PC-9 (cell line): ENCODE measurements around the gene PDIA5. TPM values are rescaled to one million over a fixed set of nuclear protein-coding genes. Genes with fewer than 3 reads are reported as not detected.

ENCODE experiments used
- BruUV-seq: library from RNA; stranded (reverse); fragments of 400-500 nt; replicated peaks from 2 replicates; lab custom pipeline; 2021; lab: Mats Ljungman, UMichigan
- CTCF ChIA-PET: fragments of 300-600 bp; sonication (Branson Sonifier 250); formaldehyde crosslinking; loops from one replicate; lab custom pipeline; 2022; ENCODE audit warnings: antibody characterized with exemption; lab: Charles Lee
- POLR2A ChIA-PET: fragments of 300-600 bp; sonication (Branson Sonifier 250); formaldehyde crosslinking; loops from one replicate; lab custom pipeline; 2022; ENCODE audit warnings: antibody characterized with exemption; ENCODE audit not compliant: unreplicated experiment; lab: Charles Lee
- DNase-seq, 2 experiments: peaks; one replicate each; pipeline versions ENCODE4 v3.0.0 to v3.0.0-alpha.2; 2015 to 2022; ENCODE audit warnings: mixed read lengths in 1 of 2
- H2AFZ ChIP-seq: fragments of 200-600 bp; sonication (generic); 2 replicates; pipeline ENCODE4 v1.8.1; 2017; ENCODE audit warnings: antibody characterized with exemption
- H3F3A ChIP-seq: fragments of 200-600 bp; sonication (generic); 2 replicates; pipeline ENCODE4 v1.8.1; 2017; ENCODE audit warnings: antibody characterized with exemption, mild to moderate bottlenecking, low read depth; ENCODE audit not compliant: insufficient read depth
- H3K27ac ChIP-seq: fragments of 200-600 bp; sonication (generic); 2 replicates; pipeline ENCODE4 v1.6.1; 2016; ENCODE audit warnings: mixed run types
- H3K27me3 ChIP-seq: fragments of 200-600 bp; sonication (generic); 2 replicates; pipeline ENCODE4 v1.6.1; 2016; ENCODE audit warnings: low read depth, mixed run types; ENCODE audit not compliant: insufficient read depth
- H3K36me3 ChIP-seq: fragments of 200-600 bp; sonication (generic); 2 replicates; pipeline ENCODE4 v1.6.1; 2016; ENCODE audit warnings: low read depth, mixed run types
- H3K4me1 ChIP-seq: fragments of 200-600 bp; sonication (generic); replicated peaks from 2 replicates; pipeline ENCODE4 v1.6.1; 2016; ENCODE audit warnings: mixed run types; ENCODE audit not compliant: insufficient read depth
- H3K4me2 ChIP-seq: fragments of 200-600 bp; sonication (generic); 2 replicates; pipeline ENCODE4 v1.6.1; 2017; ENCODE audit warnings: mixed run types
- H3K4me3 ChIP-seq: fragments of 200-600 bp; sonication (generic); 2 replicates; pipeline ENCODE4 v1.6.1; 2016; ENCODE audit warnings: mixed run types
- H3K79me2 ChIP-seq: fragments of 200-600 bp; sonication (generic); 2 replicates; pipeline ENCODE4 v1.6.1; 2017; ENCODE audit warnings: low read depth, mixed run types
- H3K9me2 ChIP-seq: fragments of 200-600 bp; sonication (generic); 2 replicates; pipeline ENCODE4 v1.8.1; 2017; ENCODE audit warnings: mild to moderate bottlenecking; ENCODE audit not compliant: insufficient read depth
- H3K9me3 ChIP-seq: fragments of 200-600 bp; sonication (generic); 2 replicates; pipeline ENCODE4 v1.8.1; 2016; ENCODE audit warnings: low read depth; ENCODE audit not compliant: insufficient read depth
- H4K20me1 ChIP-seq: fragments of 200-600 bp; sonication (generic); 2 replicates; pipeline ENCODE4 v1.8.1; 2017; ENCODE audit not compliant: insufficient read depth
- CTCF ChIP-seq: fragments of 200-600 bp; sonication (generic); conservative IDR thresholded peaks from 2 replicates; pipeline ENCODE4 v1.6.1; 2017; ENCODE audit warnings: mixed run types, antibody characterized with exemption, mild to moderate bottlenecking, moderate library complexity
- EZH2 ChIP-seq: fragments of 200-600 bp; sonication (generic); IDR thresholded peaks from 2 replicates; pipeline ENCODE4 v1.8.0; 2017; ENCODE audit warnings: antibody characterized with exemption, low read depth
- intact Hi-C: fragments of 100-400 bp; cut with micrococcal nuclease; formaldehyde crosslinking; loops from one replicate; pipeline ENCODE4 v1.10.0; 2022; ENCODE audit not compliant: unreplicated experiment
- total RNA-seq: library from RNA; stranded (reverse); gene quantifications from 2 replicates; pipeline ENCODE4 v1.2.3, GENCODE V29; 2021

The PDIA5 gene
- total RNA-seq, 1 experiment from 2014 or later = 31.7 TPM

- ChIA-PET CTCF (no interaction called here), POLR2A (no interaction called here)
- no peak overlapping the region for H2AFZ ChIP-seq
Observed at GRCh38 chr3:123055352-123055751, 11.5 kb upstream of the PDIA5 start.

GRCh38 chr3:123058505-123058904 is 8.3 kb upstream of the PDIA5 start:
- H3K9me2 ChIP-seq = no peaks in the 10 kb centered on the region; the same call in 1 of the 2 replicates
- H3F3A ChIP-seq = no peaks in the 10 kb centered on the region
- H3K27ac ChIP-seq = no peak overlapping the region
- no peak overlapping the region for H3K4me3 ChIP-seq
- ChIA-PET CTCF (no interaction called here), POLR2A (no interaction called here)
- TF ChIP-seq EZH2 (no peak), CTCF (no peak)
- no peaks in the 10 kb centered on the region for H3K79me2 ChIP-seq
- intact Hi-C loops = no loop called here
- peaks cover 14% of the 10 kb centered on the region; the same call in 1 of the 2 replicates for H3K27me3 ChIP-seq
- no peaks in the 10 kb centered on the region for H3K4me1 ChIP-seq
- BruUV-seq = no TSS peak
- no peaks in the 10 kb centered on the region for H3K9me3 ChIP-seq
- H4K20me1 ChIP-seq = no peaks in the 10 kb centered on the region
- no peaks in the 10 kb centered on the region for H3K36me3 ChIP-seq
- no peak overlapping the region for H2AFZ ChIP-seq
- no peak overlapping the region for H3K4me2 ChIP-seq
- no peak for DNase-seq

More at GRCh38 chr3:123055352-123055751, 11.5 kb upstream of the PDIA5 start:
- TF ChIP-seq CTCF (no peak), EZH2 (no peak)
- intact Hi-C loops = no loop called here
- H4K20me1 ChIP-seq = no peaks in the 10 kb centered on the region
- no peaks in the 10 kb centered on the region for H3K27me3 ChIP-seq
- no peak overlapping the region for H3K27ac ChIP-seq
- H3K79me2 ChIP-seq = no peaks in the 10 kb centered on the region
- H3K4me1 ChIP-seq = no peaks in the 10 kb centered on the region
- H3K9me3 ChIP-seq = no peaks in the 10 kb centered on the region
- BruUV-seq = no TSS peak
- H3K4me3 ChIP-seq = no peak overlapping the region
- DNase-seq = no peak
- no peaks in the 10 kb centered on the region; the same call in 1 of the 2 replicates for H3K9me2 ChIP-seq
- H3K4me2 ChIP-seq = no peak overlapping the region
- no peaks in the 10 kb centered on the region for H3F3A ChIP-seq
- no peaks in the 10 kb centered on the region for H3K36me3 ChIP-seq

- intact Hi-C loops = no loop called here
- CTCF ChIA-PET = interaction anchor here (0.6 kb wide), 1 partner anchor 684 kb away, joined by 16 read pairs; no protein-coding TSS in a partner anchor
- Histone ChIP-seq H3K4me3 (no peak overlapping the region), H2AFZ (no peak overlapping the region), H3F3A (no peaks in the 10 kb centered on the region), H3K9me2 (no peaks in the 10 kb centered on the region; the same call in 1 of the 2 replicates), H3K27ac (no peak overlapping the region), H3K4me1 (no peaks in the 10 kb centered on the region), H3K36me3 (no peaks in the 10 kb centered on the region), H3K9me3 (no peaks in the 10 kb centered on the region), H4K20me1 (no peaks in the 10 kb centered on the region), H3K79me2 (no peaks in the 10 kb centered on the region), H3K4me2 (no peak overlapping the region), H3K27me3 (peaks cover 14% of the 10 kb centered on the region; the same call in 1 of the 2 replicates)
- DNase-seq = no peak
- POLR2A ChIA-PET = no interaction called here
- TF ChIP-seq CTCF (no peak), EZH2 (no peak)
- BruUV-seq = no TSS peak
Observed at GRCh38 chr3:123060054-123060453, 6.8 kb upstream of the PDIA5 start.
